Naive thymus-derived CD4-positive, alpha-beta T cell (primary cell): Measurements from ENCODE around the gene MINK1. TPM values are rescaled to one million over a fixed set of nuclear protein-coding genes. Genes with fewer than 3 reads are reported as not detected.

Source experiments
- ATAC-seq: fragments of 150-1000 bp; cut with Tn5 transposase; 2 replicates; pipeline ENCODE4 v1.10.0; 2021; ENCODE audit warnings: mild to moderate bottlenecking, moderate library complexity
- CTCF ChIA-PET: fragments of 350-600 bp; sonication (Branson Sonifier 250); formaldehyde crosslinking; loops from one replicate; lab custom pipeline; 2021; ENCODE audit warnings: antibody characterized with exemption; lab: Charles Lee
- POLR2A ChIA-PET: fragments of 350-600 bp; sonication (Branson Sonifier 250); formaldehyde crosslinking; loops from one replicate; lab custom pipeline; 2021; ENCODE audit warnings: antibody characterized with exemption, inconsistent platforms; lab: Charles Lee
- DNase-seq, 9 donors: peaks; one replicate each; pipeline versions ENCODE4 v3.0.0 to v3.0.0-alpha.2; 2020 to 2022; ENCODE audit warnings: mixed read lengths in 1 of 9
- H3K27ac ChIP-seq: one replicate; pipeline ENCODE4 v1.7.0; 2013; ENCODE audit warnings: mild to moderate bottlenecking, low read depth, low read length, moderate library complexity
- H3K27me3 ChIP-seq, 2 donors: one replicate each; pipeline ENCODE4 v1.7.0; 2013; ENCODE audit warnings: low read length in 2 of 2, mild to moderate bottlenecking in 2 of 2, moderate library complexity in 2 of 2; ENCODE audit not compliant: control insufficient read depth in 2 of 2, insufficient read depth in 2 of 2
- H3K36me3 ChIP-seq, 3 experiments: 1 replicate in 2 of 3; 2 replicates in 1 of 3; pipeline ENCODE4 v1.7.0; 2013; ENCODE audit warnings: low read length in 3 of 3, mild to moderate bottlenecking in 3 of 3, moderate library complexity in 1 of 3; ENCODE audit not compliant: insufficient read depth in 3 of 3, control insufficient read depth in 2 of 3
- H3K4me1 ChIP-seq, 2 donors: one replicate each; pipeline ENCODE4 v1.7.0; 2013; ENCODE audit warnings: low read length in 2 of 2, mild to moderate bottlenecking in 2 of 2, moderate library complexity in 1 of 2; ENCODE audit not compliant: control insufficient read depth in 2 of 2, insufficient read depth in 2 of 2
- H3K4me3 ChIP-seq: 2 replicates; pipeline ENCODE4 v1.7.0; 2013; ENCODE audit warnings: mild to moderate bottlenecking, low read length
- H3K9me3 ChIP-seq, 3 experiments: 1 replicate in 2 of 3; 2 replicates in 1 of 3; pipeline ENCODE4 v1.7.0; 2013; ENCODE audit warnings: low read length in 3 of 3; ENCODE audit not compliant: control insufficient read depth in 2 of 3
- H3K27ac Mint-ChIP-seq, 9 donors: one replicate each; pipeline ENCODE4 v1.8.0; 2020 to 2022; ENCODE audit warnings: mixed read lengths in 9 of 9, mild to moderate bottlenecking in 8 of 9, moderate library complexity in 5 of 9, inconsistent platforms in 2 of 9
- H3K27me3 Mint-ChIP-seq, 5 donors: one replicate each; pipeline ENCODE4 v1.8.0; 2021 to 2022; ENCODE audit warnings: mixed read lengths in 5 of 5, mild to moderate bottlenecking in 1 of 5
- H3K36me3 Mint-ChIP-seq, 5 donors: one replicate each; pipeline ENCODE4 v1.8.0; 2020 to 2022; ENCODE audit warnings: mixed read lengths in 5 of 5, mild to moderate bottlenecking in 3 of 5, inconsistent platforms in 1 of 5
- H3K4me1 Mint-ChIP-seq, 7 donors: one replicate each; pipeline ENCODE4 v1.8.0; 2020 to 2022; ENCODE audit warnings: mixed read lengths in 7 of 7, mild to moderate bottlenecking in 3 of 7, inconsistent platforms in 1 of 7
- H3K4me3 Mint-ChIP-seq, 10 donors: one replicate each; pipeline ENCODE4 v1.8.0; 2020 to 2022; ENCODE audit warnings: mild to moderate bottlenecking in 10 of 10, mixed read lengths in 10 of 10, moderate library complexity in 6 of 10, inconsistent platforms in 2 of 10
- H3K9me3 Mint-ChIP-seq, 11 donors: one replicate each; pipeline ENCODE4 v1.8.0; 2020 to 2022; ENCODE audit warnings: mixed read lengths in 11 of 11, mild to moderate bottlenecking in 4 of 11, inconsistent platforms in 1 of 11, moderate library complexity in 1 of 11
- intact Hi-C, 2 donors: fragments of 100-400 bp; cut with micrococcal nuclease; formaldehyde crosslinking; loops; one replicate each; pipeline ENCODE4 v1.15.1; 2023
- polyA plus RNA-seq, 2 donors: library from polyadenylated mRNA; unstranded; fragments of 300-500 nt; fragmentation: Illumina TruSeq; gene quantifications; one replicate each; pipeline ENCODE4 v1.2.3, GENCODE V29; 2021
- total RNA-seq, 6 experiments: library from RNA in 5 of 6; stranded (reverse) in 5 of 6; gene quantifications; 1 replicate in 5 of 6; 2 replicates in 1 of 6; pipeline ENCODE4 v1.2.3 and lab custom pipeline; 2021 to 2026

MINK1 gene
- total and polyA plus RNA-seq, 7 experiments from 2014 or later = 8.3 to 142 (median 102) TPM

DNA sequence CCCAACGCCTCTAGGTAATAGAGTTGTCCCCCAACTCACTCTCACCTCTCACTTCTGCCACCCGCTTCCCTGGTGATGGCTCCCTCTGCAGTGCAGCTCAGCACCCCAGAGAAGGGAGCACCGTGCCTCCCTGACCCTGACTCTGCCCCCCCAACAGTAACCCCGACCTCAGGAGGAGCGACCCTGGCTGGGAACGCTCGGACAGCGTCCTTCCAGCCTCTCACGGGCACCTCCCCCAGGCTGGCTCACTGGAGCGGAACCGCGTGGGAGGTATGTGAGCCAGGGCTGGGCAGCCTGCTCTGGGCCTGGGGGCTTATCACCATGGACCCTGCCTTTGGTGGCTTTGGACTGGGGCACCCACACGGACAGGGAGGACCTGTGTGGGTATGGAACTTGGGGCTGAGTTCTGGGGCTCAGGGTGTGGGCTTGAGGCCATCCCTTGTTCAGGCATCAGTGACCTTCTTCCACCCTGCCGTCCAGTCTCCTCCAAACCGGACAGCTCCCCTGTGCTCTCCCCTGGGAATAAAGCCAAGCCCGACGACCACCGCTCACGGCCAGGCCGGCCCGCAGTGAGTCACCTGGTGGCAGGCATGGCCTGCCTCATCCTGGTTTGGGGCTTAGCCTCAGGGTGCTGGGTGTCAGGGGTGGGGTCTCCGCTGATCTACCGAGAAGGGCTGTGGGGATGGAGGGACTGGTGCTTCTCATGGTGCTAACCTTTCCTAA, 59.5 kb downstream of the MINK1 start:
- ChIA-PET CTCF (no interaction called here), POLR2A (no interaction called here)
- peaks cover 0 to 30% (median 5%) of the 10 kb centered on the region in 5 donors for H3K36me3 Mint-ChIP-seq
- Histone ChIP-seq H3K27me3 (no peaks in the 10 kb centered on the region), H3K36me3 (peaks cover 9 to 81% (median 23%) of the 10 kb centered on the region in 3 experiments), H3K4me3 (no peak overlapping the region), H3K4me1 (no peaks in the 10 kb centered on the region), H3K9me3 (no peaks in the 10 kb centered on the region), H3K27ac (no peak overlapping the region)
- H3K27me3 Mint-ChIP-seq = no peaks in the 10 kb centered on the region
- intact Hi-C loops = no loop called here
- no peak overlapping the region for H3K4me3 Mint-ChIP-seq
- H3K9me3 Mint-ChIP-seq = no peaks in the 10 kb centered on the region
- peaks cover 0 to 5% (median 2%) of the 10 kb centered on the region in 7 donors for H3K4me1 Mint-ChIP-seq
- H3K27ac Mint-ChIP-seq = no peak overlapping the region
- ATAC-seq (no peak), DNase-seq (no peak)

DNA sequence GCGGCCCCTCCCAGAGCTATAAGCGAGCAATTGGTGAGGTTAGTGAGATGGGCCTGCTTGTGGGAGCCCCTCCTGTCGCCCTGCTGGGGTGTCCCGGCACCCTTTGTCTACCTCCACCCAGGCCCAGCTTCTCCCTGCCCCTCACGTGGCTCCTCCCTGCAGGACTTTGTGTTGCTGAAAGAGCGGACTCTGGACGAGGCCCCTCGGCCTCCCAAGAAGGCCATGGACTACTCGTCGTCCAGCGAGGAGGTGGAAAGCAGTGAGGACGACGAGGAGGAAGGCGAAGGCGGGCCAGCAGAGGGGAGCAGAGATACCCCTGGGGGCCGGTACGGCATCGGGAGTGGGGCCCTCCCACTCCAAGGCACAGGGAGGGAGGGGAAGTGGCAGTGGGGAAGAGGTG, 60.1 kb downstream of the MINK1 start:
- no peaks in the 10 kb centered on the region for H3K4me1 ChIP-seq
- no peak overlapping the region for H3K4me3 ChIP-seq
- CTCF ChIA-PET = no interaction called here
- ATAC-seq (no peak), DNase-seq (no peak)
- H3K27me3 ChIP-seq = no peaks in the 10 kb centered on the region
- H3K36me3 ChIP-seq = peaks cover 9 to 78% (median 23%) of the 10 kb centered on the region in 3 experiments
- peaks cover 0 to 7% (median 3%) of the 10 kb centered on the region in 7 donors for H3K4me1 Mint-ChIP-seq
- no peak overlapping the region for H3K27ac ChIP-seq
- H3K9me3 ChIP-seq = no peaks in the 10 kb centered on the region
- H3K36me3 Mint-ChIP-seq = peaks cover 0 to 30% (median 5%) of the 10 kb centered on the region in 5 donors
- no peaks in the 10 kb centered on the region for H3K9me3 Mint-ChIP-seq
- intact Hi-C loops = no loop called here
- H3K27me3 Mint-ChIP-seq = no peaks in the 10 kb centered on the region
- POLR2A ChIA-PET = no interaction called here
- H3K27ac Mint-ChIP-seq = no peak overlapping the region
- H3K4me3 Mint-ChIP-seq = no peak overlapping the region

DNA sequence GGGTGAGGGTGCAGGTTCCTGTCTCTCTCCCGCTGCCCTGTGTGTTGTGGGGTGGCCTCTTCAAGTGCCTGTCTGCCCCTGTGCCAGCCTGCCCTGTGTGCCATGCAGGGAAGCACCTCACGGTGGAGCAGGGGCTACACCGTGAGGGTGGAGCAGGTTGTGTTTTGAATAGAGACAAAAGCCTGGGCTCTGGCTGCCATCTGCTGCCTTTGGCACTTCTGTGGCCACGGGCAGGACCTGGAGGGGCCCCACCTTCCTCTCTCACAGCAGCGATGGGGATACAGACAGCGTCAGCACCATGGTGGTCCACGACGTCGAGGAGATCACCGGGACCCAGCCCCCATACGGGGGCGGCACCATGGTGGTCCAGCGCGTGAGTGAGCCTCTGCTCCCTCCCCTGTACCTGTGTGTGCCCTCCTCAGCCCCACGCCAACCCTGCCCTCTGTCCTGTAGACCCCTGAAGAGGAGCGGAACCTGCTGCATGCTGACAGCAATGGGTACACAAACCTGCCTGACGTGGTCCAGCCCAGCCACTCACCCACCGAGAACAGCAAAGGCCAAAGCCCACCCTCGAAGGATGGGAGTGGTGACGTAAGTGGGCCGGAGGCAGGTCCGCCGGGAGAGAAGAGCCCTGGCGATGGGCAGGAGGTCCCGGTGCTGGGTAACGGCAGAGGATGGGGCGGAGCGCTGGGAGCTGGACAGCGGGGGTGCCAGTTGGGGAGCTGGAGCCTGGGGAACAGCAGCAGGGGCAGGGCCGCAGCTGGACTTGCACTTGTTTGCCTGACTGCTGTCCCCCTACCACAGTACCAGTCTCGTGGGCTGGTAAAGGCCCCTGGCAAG, 60.8 kb downstream of the MINK1 start:
- no peak overlapping the region for H3K27ac Mint-ChIP-seq
- no peak overlapping the region for H3K4me3 ChIP-seq
- peaks cover 0 to 6% of the 10 kb centered on the region in 2 donors for H3K4me1 ChIP-seq
- peaks cover 0 to 12% (median 6%) of the 10 kb centered on the region in 7 donors for H3K4me1 Mint-ChIP-seq
- H3K9me3 ChIP-seq = no peaks in the 10 kb centered on the region
- ChIA-PET POLR2A (interaction anchor here (1.5 kb wide), 1 partner anchor 157 kb away, joined by 3 read pairs; no protein-coding TSS in a partner anchor), CTCF (interaction anchor here (0.8 kb wide), 1 partner anchor 196 kb away, joined by 3 read pairs; no protein-coding TSS in a partner anchor)
- ATAC-seq = no peak
- H3K27me3 Mint-ChIP-seq = no peaks in the 10 kb centered on the region
- intact Hi-C loops = no loop called here
- H3K27me3 ChIP-seq = no peaks in the 10 kb centered on the region
- H3K36me3 Mint-ChIP-seq = peaks cover 0 to 30% (median 4%) of the 10 kb centered on the region in 5 donors
- H3K36me3 ChIP-seq = peaks cover 9 to 78% (median 23%) of the 10 kb centered on the region in 3 experiments
- no peak overlapping the region for H3K4me3 Mint-ChIP-seq
- no peaks in the 10 kb centered on the region for H3K9me3 Mint-ChIP-seq
- DNase-seq = no peak
- H3K27ac ChIP-seq = no peak overlapping the region

DNA sequence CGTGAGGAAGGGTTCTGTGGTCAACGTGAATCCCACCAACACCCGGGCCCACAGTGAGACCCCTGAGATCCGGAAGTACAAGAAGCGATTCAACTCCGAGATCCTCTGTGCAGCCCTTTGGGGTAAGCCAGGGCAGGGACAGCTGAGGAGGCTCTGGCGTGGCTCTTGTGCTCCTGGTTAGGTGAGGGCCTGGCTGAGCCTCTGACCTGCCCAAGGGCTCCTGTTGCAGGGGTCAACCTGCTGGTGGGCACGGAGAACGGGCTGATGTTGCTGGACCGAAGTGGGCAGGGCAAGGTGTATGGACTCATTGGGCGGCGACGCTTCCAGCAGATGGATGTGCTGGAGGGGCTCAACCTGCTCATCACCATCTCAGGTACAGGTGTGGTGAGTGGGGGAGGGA, 62.0 kb downstream of the MINK1 start:
- no peak overlapping the region for H3K4me3 Mint-ChIP-seq
- H3K4me1 Mint-ChIP-seq = peaks cover 0 to 15% (median 13%) of the 10 kb centered on the region in 7 donors
- DNase-seq (no peak), ATAC-seq (no peak)
- POLR2A ChIA-PET = interaction anchor here (1.5 kb wide), 1 partner anchor 158 kb away, joined by 3 read pairs; no protein-coding TSS in a partner anchor
- Histone ChIP-seq H3K4me3 (no peak overlapping the region), H3K27me3 (no peaks in the 10 kb centered on the region), H3K27ac (no peak overlapping the region), H3K9me3 (no peaks in the 10 kb centered on the region), H3K36me3 (peaks cover 9 to 70% (median 23%) of the 10 kb centered on the region in 3 experiments), H3K4me1 (peaks cover 5 to 12% of the 10 kb centered on the region in 2 donors)
- CTCF ChIA-PET = no interaction called here
- intact Hi-C loops = loop anchor here in 1 of 2 donors (5.0 kb wide), 1 partner anchor 338 kb away; the partner anchor contains the start of gene MYBBP1A
- peaks cover 0 to 2% (median 0%) of the 10 kb centered on the region in 11 donors for H3K9me3 Mint-ChIP-seq
- H3K27me3 Mint-ChIP-seq = peaks cover 0 to 7% (median 0%) of the 10 kb centered on the region in 5 donors
- H3K36me3 Mint-ChIP-seq = peaks cover 0 to 25% (median 0%) of the 10 kb centered on the region in 5 donors
- peak overlapping the region in 2 of 9 donors; percentile 46 to 52 for H3K27ac Mint-ChIP-seq

DNA sequence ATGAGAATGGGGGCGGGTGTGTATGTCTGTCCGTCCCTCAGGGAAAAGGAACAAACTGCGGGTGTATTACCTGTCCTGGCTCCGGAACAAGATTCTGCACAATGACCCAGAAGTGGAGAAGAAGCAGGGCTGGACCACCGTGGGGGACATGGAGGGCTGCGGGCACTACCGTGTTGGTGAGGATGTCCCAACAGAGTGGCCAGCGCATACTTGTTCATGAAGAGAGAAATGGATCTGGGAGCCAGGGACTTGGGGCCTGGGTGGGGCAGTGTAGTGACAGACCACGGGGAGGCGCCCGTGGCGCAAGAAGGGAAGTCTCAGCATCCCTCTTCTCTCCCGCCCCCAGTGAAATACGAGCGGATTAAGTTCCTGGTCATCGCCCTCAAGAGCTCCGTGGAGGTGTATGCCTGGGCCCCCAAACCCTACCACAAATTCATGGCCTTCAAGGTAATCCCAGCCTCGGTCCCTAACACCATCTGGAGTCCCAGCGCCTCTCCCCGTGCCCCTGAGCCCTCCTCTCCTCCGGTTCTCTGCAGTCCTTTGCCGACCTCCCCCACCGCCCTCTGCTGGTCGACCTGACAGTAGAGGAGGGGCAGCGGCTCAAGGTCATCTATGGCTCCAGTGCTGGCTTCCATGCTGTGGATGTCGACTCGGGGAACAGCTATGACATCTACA, 62.7 kb downstream of the MINK1 start:
- ChIA-PET CTCF (interaction anchor here (0.7 kb wide), 1 partner anchor 326 kb away, joined by 3 read pairs; no protein-coding TSS in a partner anchor), POLR2A (interaction anchor here (0.7 to 1.5 kb wide), 2 partner anchors 159 to 162 kb away, joined by 3 read pairs; no protein-coding TSS in a partner anchor)
- Mint-ChIP-seq H3K27me3 (peaks cover 0 to 10% (median 0%) of the 10 kb centered on the region in 5 donors), H3K27ac (peak overlapping the region in 1 of 9 donors; percentile 52), H3K4me3 (no peak overlapping the region), H3K4me1 (peaks cover 0 to 18% (median 15%) of the 10 kb centered on the region in 7 donors), H3K36me3 (peaks cover 0 to 20% (median 0%) of the 10 kb centered on the region in 5 donors), H3K9me3 (peaks cover 0 to 2% (median 0%) of the 10 kb centered on the region in 11 donors)
- Histone ChIP-seq H3K4me3 (no peak overlapping the region), H3K27ac (no peak overlapping the region), H3K36me3 (peaks cover 5 to 63% (median 19%) of the 10 kb centered on the region in 3 experiments), H3K27me3 (no peaks in the 10 kb centered on the region), H3K4me1 (peaks cover 12 to 19% of the 10 kb centered on the region in 2 donors), H3K9me3 (no peaks in the 10 kb centered on the region)
- ATAC-seq (no peak), DNase-seq (no peak)
- intact Hi-C loops = loop anchor here in 1 of 2 donors (5.0 kb wide), 1 partner anchor 338 kb away; the partner anchor contains the start of gene MYBBP1A
